ENCODE data around the gene KIR2DL1.

DNA sequence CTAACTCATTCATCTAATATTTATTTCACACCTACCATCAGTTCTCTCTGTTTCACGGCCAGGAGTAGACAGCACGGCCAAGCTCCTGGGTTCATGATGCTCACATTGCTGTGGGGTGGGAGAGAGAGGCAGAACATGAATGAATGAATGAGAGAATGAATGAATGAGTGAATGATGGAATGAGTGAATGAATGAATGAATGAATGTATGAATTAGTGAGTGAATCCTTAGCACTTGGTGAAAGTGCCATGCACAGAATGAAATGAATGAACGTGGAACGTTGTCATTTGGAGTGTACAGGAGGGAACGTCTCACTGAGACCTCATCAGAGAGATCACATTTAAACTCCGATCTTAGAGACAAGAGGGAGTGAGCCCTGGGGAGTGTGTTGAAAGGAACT is 21.9 kb downstream of the KIR2DL1 start:
- TF ChIP-seq, protein P1, sequence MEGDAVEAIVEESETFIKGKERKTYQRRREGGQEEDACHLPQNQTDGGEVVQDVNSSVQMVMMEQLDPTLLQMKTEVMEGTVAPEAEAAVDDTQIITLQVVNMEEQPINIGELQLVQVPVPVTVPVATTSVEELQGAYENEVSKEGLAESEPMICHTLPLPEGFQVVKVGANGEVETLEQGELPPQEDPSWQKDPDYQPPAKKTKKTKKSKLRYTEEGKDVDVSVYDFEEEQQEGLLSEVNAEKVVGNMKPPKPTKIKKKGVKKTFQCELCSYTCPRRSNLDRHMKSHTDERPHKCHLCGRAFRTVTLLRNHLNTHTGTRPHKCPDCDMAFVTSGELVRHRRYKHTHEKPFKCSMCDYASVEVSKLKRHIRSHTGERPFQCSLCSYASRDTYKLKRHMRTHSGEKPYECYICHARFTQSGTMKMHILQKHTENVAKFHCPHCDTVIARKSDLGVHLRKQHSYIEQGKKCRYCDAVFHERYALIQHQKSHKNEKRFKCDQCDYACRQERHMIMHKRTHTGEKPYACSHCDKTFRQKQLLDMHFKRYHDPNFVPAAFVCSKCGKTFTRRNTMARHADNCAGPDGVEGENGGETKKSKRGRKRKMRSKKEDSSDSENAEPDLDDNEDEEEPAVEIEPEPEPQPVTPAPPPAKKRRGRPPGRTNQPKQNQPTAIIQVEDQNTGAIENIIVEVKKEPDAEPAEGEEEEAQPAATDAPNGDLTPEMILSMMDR (IDR thresholded peaks at IDR 0.05): no peak
- no peak for TF ChIP-seq POLR2A (IDR thresholded peaks at IDR 0.05)
